Peyer's patch (tissue), 4 donors: ENCODE data around the gene DNAJC3. TPM values are rescaled to one million over a fixed set of nuclear protein-coding genes. Genes with fewer than 3 reads are reported as not detected.
"Not testable (repeated sequence)": the region's sequence is repeated elsewhere in the genome, so short reads cannot be mapped to it uniquely, and the experiment has no call there.

Experiments used
- DNase-seq, 3 donors: peaks; one replicate each; pipeline ENCODE4 v3.0.0-alpha.2; 2017 to 2019
- H3K27ac ChIP-seq, 4 donors: fragments of 200-600 bp; sonication (generic); one replicate each; pipeline ENCODE4 v1.5.1; 2016 to 2019
- H3K27me3 ChIP-seq, 2 donors: fragments of 200-600 bp; sonication (generic); one replicate each; pipeline ENCODE4 v1.5.1; 2019
- H3K36me3 ChIP-seq, 3 donors: fragments of 200-600 bp; sonication (generic); one replicate each; pipeline ENCODE4 v1.5.1; 2016 to 2019
- H3K4me1 ChIP-seq, 4 donors: fragments of 200-600 bp; sonication (generic); one replicate each; pipeline ENCODE4 v1.5.1; 2016 to 2019
- H3K4me3 ChIP-seq, 4 donors: fragments of 200-600 bp; sonication (generic); 1 replicate in 3 of 4; 2 replicates in 1 of 4; pipeline ENCODE4 v1.5.1; 2016 to 2019; ENCODE audit warnings: mild to moderate bottlenecking in 1 of 4
- H3K9me3 ChIP-seq, 4 donors: fragments of 200-600 bp; sonication (generic); one replicate each; pipeline ENCODE4 v1.5.1; 2016 to 2019; ENCODE audit warnings: mild to moderate bottlenecking in 1 of 4
- CTCF ChIP-seq, 6 experiments: fragments of 450-650 bp in 4 of 6; fragments of 200-600 bp in 2 of 6; sonication (generic) in 1 of 6; IDR thresholded peaks; one replicate each; pipeline ENCODE4 v1.5.1; 2017 to 2019; ENCODE audit warnings: antibody characterized with exemption in 6 of 6, mild to moderate bottlenecking in 3 of 6, moderate library complexity in 1 of 6
- POLR2A ChIP-seq, 2 donors: fragments of 450-650 bp; IDR thresholded peaks; one replicate each; pipeline ENCODE4 v1.5.1; 2017; ENCODE audit warnings: antibody characterized with exemption in 2 of 2, mild to moderate bottlenecking in 2 of 2, moderate library complexity in 2 of 2
- total RNA-seq, 4 donors: library from RNA; depleted of rRNA; stranded (reverse); fragments of >200 nt; gene quantifications; one replicate each; pipeline ENCODE4 v1.1.0, GENCODE V29; 2016

The DNAJC3 gene
- total RNA-seq, 4 donors from 2014 or later = 26.4 to 61.5 (median 36.1) TPM

GRCh38 chr13:95710313-95710712, 33.4 kb downstream of the DNAJC3 start:
- Histone ChIP-seq H3K4me1 (no peaks in the 10 kb centered on the region), H3K27me3 (no peaks in the 10 kb centered on the region), H3K27ac (no peak overlapping the region), H3K9me3 (no peaks in the 10 kb centered on the region), H3K4me3 (no peak overlapping the region), H3K36me3 (peaks cover 0 to 24% (median 0%) of the 10 kb centered on the region in 3 donors)
- TF ChIP-seq CTCF (IDR thresholded peaks at IDR 0.05) (no peak), POLR2A (IDR thresholded peaks at IDR 0.05) (no peak)
- DNase-seq = no peak

- H3K4me3 ChIP-seq, DNase-seq, H3K27me3 ChIP-seq, H3K9me3 ChIP-seq, H3K4me1 ChIP-seq, H3K27ac ChIP-seq: not testable (repeated sequence)
- H3K36me3 ChIP-seq = peaks cover 0 to 24% (median 0%) of the 10 kb centered on the region in 3 donors
Measured at GRCh38 chr13:95712846-95713245, 35.9 kb downstream of the DNAJC3 start.

- Histone ChIP-seq H3K36me3 (peaks cover 0 to 24% (median 0%) of the 10 kb centered on the region in 3 donors), H3K27me3 (no peaks in the 10 kb centered on the region)
Measured at GRCh38 chr13:95713651-95714050, 36.7 kb downstream of the DNAJC3 start.

GRCh38 chr13:95714142-95714832, 37.3 kb downstream of the DNAJC3 start:
- H3K4me1 ChIP-seq = no peaks in the 10 kb centered on the region
- no peak overlapping the region for H3K27ac ChIP-seq
- no peak for DNase-seq
- H3K4me3 ChIP-seq = no peak overlapping the region
- H3K9me3 ChIP-seq = no peaks in the 10 kb centered on the region
- H3K27me3 ChIP-seq = no peaks in the 10 kb centered on the region
- H3K36me3 ChIP-seq = peaks cover 0 to 24% (median 0%) of the 10 kb centered on the region in 3 donors
- TF ChIP-seq CTCF (IDR thresholded peaks at IDR 0.05) (no peak), POLR2A (IDR thresholded peaks at IDR 0.05) (no peak)

More at GRCh38 chr13:95713651-95714050, 36.7 kb downstream of the DNAJC3 start:
- TF ChIP-seq CTCF (IDR thresholded peaks at IDR 0.05) (no peak), POLR2A (IDR thresholded peaks at IDR 0.05) (no peak)
- Histone ChIP-seq H3K27ac (no peak overlapping the region), H3K9me3 (no peaks in the 10 kb centered on the region), H3K4me1 (no peaks in the 10 kb centered on the region), H3K4me3 (no peak overlapping the region)
- DNase-seq = no peak

- no peak overlapping the region for H3K4me3 ChIP-seq
- DNase-seq = no peak
- peaks cover 0 to 21% (median 0%) of the 10 kb centered on the region in 3 donors for H3K36me3 ChIP-seq
- H3K27me3 ChIP-seq = no peaks in the 10 kb centered on the region
- H3K9me3 ChIP-seq = no peaks in the 10 kb centered on the region
- no peak overlapping the region for H3K27ac ChIP-seq
- no peaks in the 10 kb centered on the region for H3K4me1 ChIP-seq
- TF ChIP-seq POLR2A (IDR thresholded peaks at IDR 0.05) (no peak), CTCF (IDR thresholded peaks at IDR 0.05) (no peak)
Measured at GRCh38 chr13:95716231-95716630, 39.3 kb downstream of the DNAJC3 start.

- Histone ChIP-seq H3K36me3 (peaks cover 0 to 9% (median 0%) of the 10 kb centered on the region in 3 donors), H3K27me3 (no peaks in the 10 kb centered on the region), H3K27ac (no peak overlapping the region), H3K4me3 (no peak overlapping the region), H3K9me3 (no peaks in the 10 kb centered on the region), H3K4me1 (no peaks in the 10 kb centered on the region)
- no peak for DNase-seq
- TF ChIP-seq CTCF (IDR thresholded peaks at IDR 0.05) = no peak
- TF ChIP-seq POLR2A (IDR thresholded peaks at IDR 0.05) = no peak
Measured at GRCh38 chr13:95722241-95722640, 45.3 kb downstream of the DNAJC3 start.
